ENCODE results near the gene PMM2.

DNA sequence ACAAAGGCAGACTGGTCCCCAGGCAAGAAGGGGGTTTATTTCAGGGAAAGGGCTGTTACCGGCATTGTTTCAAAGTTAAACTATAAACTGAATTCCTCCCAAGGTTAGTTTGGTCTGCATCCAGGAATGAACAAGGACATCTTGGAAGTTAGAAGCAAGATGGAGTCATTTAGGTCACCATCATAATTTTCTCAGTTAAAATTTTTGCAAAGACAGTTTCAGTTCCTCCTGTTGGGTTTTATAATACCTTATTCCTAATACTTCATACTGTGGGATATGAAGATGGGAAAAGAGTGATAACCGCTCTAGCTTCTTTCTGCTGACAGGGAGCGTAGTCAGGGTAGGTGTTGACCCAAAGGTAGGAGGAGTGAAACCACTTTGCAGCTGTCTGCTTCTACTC lies 24.8 kb downstream of the PMM2 start:
- TF ChIP-seq POLR2A (IDR thresholded peaks at IDR 0.05) (no peak), CTCF (IDR thresholded peaks at IDR 0.05) (no peak)
